Measurements from ENCODE around the gene NRROS.

DNA sequence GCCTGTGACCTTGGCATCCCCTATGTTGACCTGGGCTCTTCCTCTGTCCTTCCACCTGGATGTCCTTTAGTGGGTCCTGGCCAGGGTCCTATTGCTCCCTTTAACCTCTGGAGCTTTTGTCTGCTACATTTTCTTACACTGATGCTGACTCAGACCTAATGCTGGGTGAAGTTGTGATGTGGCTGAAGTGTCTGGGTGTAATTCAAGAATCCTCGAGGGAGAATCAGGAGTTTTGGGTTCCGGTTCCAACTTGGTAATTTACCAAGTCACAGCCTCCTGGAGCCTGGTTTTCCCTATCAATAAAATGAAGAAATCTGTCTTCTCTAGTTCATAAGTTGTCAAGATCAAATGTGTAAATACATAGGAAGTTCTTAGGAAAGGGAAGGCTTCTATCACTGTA lies 46.9 kb downstream of the NRROS start:
- TF ChIP-seq, protein P1, sequence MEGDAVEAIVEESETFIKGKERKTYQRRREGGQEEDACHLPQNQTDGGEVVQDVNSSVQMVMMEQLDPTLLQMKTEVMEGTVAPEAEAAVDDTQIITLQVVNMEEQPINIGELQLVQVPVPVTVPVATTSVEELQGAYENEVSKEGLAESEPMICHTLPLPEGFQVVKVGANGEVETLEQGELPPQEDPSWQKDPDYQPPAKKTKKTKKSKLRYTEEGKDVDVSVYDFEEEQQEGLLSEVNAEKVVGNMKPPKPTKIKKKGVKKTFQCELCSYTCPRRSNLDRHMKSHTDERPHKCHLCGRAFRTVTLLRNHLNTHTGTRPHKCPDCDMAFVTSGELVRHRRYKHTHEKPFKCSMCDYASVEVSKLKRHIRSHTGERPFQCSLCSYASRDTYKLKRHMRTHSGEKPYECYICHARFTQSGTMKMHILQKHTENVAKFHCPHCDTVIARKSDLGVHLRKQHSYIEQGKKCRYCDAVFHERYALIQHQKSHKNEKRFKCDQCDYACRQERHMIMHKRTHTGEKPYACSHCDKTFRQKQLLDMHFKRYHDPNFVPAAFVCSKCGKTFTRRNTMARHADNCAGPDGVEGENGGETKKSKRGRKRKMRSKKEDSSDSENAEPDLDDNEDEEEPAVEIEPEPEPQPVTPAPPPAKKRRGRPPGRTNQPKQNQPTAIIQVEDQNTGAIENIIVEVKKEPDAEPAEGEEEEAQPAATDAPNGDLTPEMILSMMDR (conservative IDR thresholded peaks at IDR 0.05; ENCODE audit: low read depth, low read length), result no peak
- no peak for TF ChIP-seq MAFK (IDR thresholded peaks at IDR 0.05; ENCODE audit: low read depth, low read length)
- no peak for TF ChIP-seq POLR2A (IDR thresholded peaks at IDR 0.05; ENCODE audit: low read depth, low read length)
- no peak for TF ChIP-seq CEBPB (IDR thresholded peaks at IDR 0.05; ENCODE audit: low read depth, low read length)
- no peak for TF ChIP-seq RFX5 (IDR thresholded peaks at IDR 0.05; ENCODE audit: low read depth, low read length)
- TF ChIP-seq, protein P2, sequence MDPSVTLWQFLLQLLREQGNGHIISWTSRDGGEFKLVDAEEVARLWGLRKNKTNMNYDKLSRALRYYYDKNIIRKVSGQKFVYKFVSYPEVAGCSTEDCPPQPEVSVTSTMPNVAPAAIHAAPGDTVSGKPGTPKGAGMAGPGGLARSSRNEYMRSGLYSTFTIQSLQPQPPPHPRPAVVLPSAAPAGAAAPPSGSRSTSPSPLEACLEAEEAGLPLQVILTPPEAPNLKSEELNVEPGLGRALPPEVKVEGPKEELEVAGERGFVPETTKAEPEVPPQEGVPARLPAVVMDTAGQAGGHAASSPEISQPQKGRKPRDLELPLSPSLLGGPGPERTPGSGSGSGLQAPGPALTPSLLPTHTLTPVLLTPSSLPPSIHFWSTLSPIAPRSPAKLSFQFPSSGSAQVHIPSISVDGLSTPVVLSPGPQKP (IDR thresholded peaks at IDR 0.05; ENCODE audit: borderline replicate concordance, low read depth, low read length), result no peak
- TF ChIP-seq, protein P3, sequence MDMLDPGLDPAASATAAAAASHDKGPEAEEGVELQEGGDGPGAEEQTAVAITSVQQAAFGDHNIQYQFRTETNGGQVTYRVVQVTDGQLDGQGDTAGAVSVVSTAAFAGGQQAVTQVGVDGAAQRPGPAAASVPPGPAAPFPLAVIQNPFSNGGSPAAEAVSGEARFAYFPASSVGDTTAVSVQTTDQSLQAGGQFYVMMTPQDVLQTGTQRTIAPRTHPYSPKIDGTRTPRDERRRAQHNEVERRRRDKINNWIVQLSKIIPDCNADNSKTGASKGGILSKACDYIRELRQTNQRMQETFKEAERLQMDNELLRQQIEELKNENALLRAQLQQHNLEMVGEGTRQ (IDR thresholded peaks at IDR 0.05; ENCODE audit: low read depth, low read length), result no peak
- TF ChIP-seq RCOR1 (IDR thresholded peaks at IDR 0.05; ENCODE audit: insufficient replicate concordance, low read length), result no peak
- TF ChIP-seq MXI1 (IDR thresholded peaks at IDR 0.05; ENCODE audit: borderline replicate concordance, low read depth, low read length), result no peak
- TF ChIP-seq RAD21 (IDR thresholded peaks at IDR 0.05; ENCODE audit: low read length), result no peak
- TF ChIP-seq NFE2L2 (IDR thresholded peaks at IDR 0.05; ENCODE audit: low read depth, low read length), result no peak
- TF ChIP-seq SMC3 (IDR thresholded peaks at IDR 0.05; ENCODE audit: low read depth, low read length), result no peak
- no peak for TF ChIP-seq MAZ (IDR thresholded peaks at IDR 0.05; ENCODE audit: borderline replicate concordance, low read depth, low read length)
- no peak for TF ChIP-seq FOS (IDR thresholded peaks at IDR 0.05; ENCODE audit: low read depth, low read length)

All from IMR-90 (cell line).